WTC11 (cell line): ENCODE measurements around the gene OR51B5.

Experiments used
- CREB1 ChIP-seq: sonication (generic); formaldehyde crosslinking; IDR thresholded peaks from 2 replicates; pipeline ENCODE4 v1.8.0; 2023; ENCODE audit warnings: mild to moderate bottlenecking, missing genetic modification reagents
- FOXJ3 ChIP-seq: sonication (generic); formaldehyde crosslinking; IDR thresholded peaks from 2 replicates; pipeline ENCODE4 v1.9.0; 2021; ENCODE audit warnings: missing genetic modification reagents, mild to moderate bottlenecking, borderline replicate concordance
- IRF2 ChIP-seq: sonication (generic); formaldehyde crosslinking; IDR thresholded peaks from 2 replicates; pipeline ENCODE4 v1.8.0; 2022; ENCODE audit warnings: low read depth, missing genetic modification reagents, borderline replicate concordance
- NR1H2 ChIP-seq: sonication (generic); formaldehyde crosslinking; IDR thresholded peaks from 2 replicates; pipeline ENCODE4 v1.9.0; 2021; ENCODE audit warnings: mild to moderate bottlenecking, moderate library complexity, missing genetic modification reagents
- PRDM15 ChIP-seq: sonication (generic); formaldehyde crosslinking; IDR thresholded peaks from 2 replicates; pipeline ENCODE4 v1.8.0; 2022; ENCODE audit warnings: missing genetic modification reagents
- SMAD3 ChIP-seq: sonication (generic); formaldehyde crosslinking; IDR thresholded peaks from 2 replicates; pipeline ENCODE4 v1.8.0; 2022; ENCODE audit warnings: missing genetic modification reagents, mild to moderate bottlenecking, borderline replicate concordance
- SMAD4 ChIP-seq: sonication (generic); formaldehyde crosslinking; IDR thresholded peaks from 2 replicates; pipeline ENCODE4 v1.8.0; 2022; ENCODE audit warnings: mild to moderate bottlenecking, missing genetic modification reagents
- TCF7 ChIP-seq: sonication (generic); formaldehyde crosslinking; IDR thresholded peaks from 2 replicates; pipeline ENCODE4 v1.8.0; 2022; ENCODE audit warnings: mild to moderate bottlenecking, low read depth, missing genetic modification reagents, moderate library complexity
- USF2 ChIP-seq: sonication (generic); formaldehyde crosslinking; IDR thresholded peaks from 2 replicates; pipeline ENCODE4 v1.8.1; 2023; ENCODE audit warnings: mild to moderate bottlenecking, missing genetic modification reagents, moderate library complexity
- ZNF317 ChIP-seq: sonication (generic); formaldehyde crosslinking; IDR thresholded peaks from 2 replicates; pipeline ENCODE4 v1.8.1; 2023; ENCODE audit warnings: low read depth, mild to moderate bottlenecking, moderate library complexity, missing genetic modification reagents, borderline replicate concordance
- TF ChIP-seq, protein P1 (sequence below): fragments of 200-600 bp; IDR thresholded peaks from 2 replicates; pipeline ENCODE4 v1.8.0; 2022; ENCODE audit warnings: antibody characterized with exemption
- TF ChIP-seq, protein P2 (sequence below): sonication (generic); formaldehyde crosslinking; IDR thresholded peaks from 2 replicates; pipeline ENCODE4 v1.8.0; 2022; ENCODE audit warnings: mild to moderate bottlenecking, missing genetic modification reagents
- TF ChIP-seq, protein P3 (sequence below): sonication (generic); formaldehyde crosslinking; IDR thresholded peaks from 2 replicates; pipeline ENCODE4 v1.8.0; 2022; ENCODE audit warnings: mild to moderate bottlenecking, missing genetic modification reagents
- TF ChIP-seq, protein P4 (sequence below): sonication (generic); formaldehyde crosslinking; IDR thresholded peaks from 2 replicates; pipeline ENCODE4 v1.8.1; 2023; ENCODE audit warnings: mild to moderate bottlenecking, missing genetic modification reagents, borderline replicate concordance

DNA sequence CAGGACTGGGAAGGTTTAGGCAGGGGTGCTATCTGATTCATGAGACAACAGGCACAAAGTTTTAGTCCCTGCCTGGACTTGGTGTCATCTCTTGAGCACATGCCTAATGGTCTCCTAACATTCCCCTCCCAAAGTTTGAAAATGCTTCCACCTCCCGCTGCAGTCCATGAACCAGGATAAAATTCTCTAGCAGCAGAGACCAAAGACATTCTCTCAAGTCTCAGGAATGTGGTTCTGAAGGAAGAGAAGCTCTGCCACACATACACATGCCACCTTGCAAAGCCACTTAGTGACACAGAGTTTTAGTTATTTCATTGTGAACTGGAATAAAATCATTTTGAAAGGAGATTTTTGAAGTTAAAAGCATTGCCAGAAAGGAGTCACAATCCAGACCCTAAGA lies 23.5 kb upstream of the OR51B5 start:
- TF ChIP-seq, protein P1, sequence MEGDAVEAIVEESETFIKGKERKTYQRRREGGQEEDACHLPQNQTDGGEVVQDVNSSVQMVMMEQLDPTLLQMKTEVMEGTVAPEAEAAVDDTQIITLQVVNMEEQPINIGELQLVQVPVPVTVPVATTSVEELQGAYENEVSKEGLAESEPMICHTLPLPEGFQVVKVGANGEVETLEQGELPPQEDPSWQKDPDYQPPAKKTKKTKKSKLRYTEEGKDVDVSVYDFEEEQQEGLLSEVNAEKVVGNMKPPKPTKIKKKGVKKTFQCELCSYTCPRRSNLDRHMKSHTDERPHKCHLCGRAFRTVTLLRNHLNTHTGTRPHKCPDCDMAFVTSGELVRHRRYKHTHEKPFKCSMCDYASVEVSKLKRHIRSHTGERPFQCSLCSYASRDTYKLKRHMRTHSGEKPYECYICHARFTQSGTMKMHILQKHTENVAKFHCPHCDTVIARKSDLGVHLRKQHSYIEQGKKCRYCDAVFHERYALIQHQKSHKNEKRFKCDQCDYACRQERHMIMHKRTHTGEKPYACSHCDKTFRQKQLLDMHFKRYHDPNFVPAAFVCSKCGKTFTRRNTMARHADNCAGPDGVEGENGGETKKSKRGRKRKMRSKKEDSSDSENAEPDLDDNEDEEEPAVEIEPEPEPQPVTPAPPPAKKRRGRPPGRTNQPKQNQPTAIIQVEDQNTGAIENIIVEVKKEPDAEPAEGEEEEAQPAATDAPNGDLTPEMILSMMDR: no peak
- no peak for TF ChIP-seq ZNF317 (CRISPR knock-in tag)
- no peak for TF ChIP-seq TCF7
- no peak for TF ChIP-seq IRF2 (CRISPR knock-in tag)
- no peak for TF ChIP-seq SMAD3 (CRISPR knock-in tag)
- TF ChIP-seq, protein P2, sequence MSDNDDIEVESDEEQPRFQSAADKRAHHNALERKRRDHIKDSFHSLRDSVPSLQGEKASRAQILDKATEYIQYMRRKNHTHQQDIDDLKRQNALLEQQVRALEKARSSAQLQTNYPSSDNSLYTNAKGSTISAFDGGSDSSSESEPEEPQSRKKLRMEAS (CRISPR knock-in tag): no peak
- no peak for TF ChIP-seq CREB1 (CRISPR knock-in tag)
- TF ChIP-seq, protein P3, sequence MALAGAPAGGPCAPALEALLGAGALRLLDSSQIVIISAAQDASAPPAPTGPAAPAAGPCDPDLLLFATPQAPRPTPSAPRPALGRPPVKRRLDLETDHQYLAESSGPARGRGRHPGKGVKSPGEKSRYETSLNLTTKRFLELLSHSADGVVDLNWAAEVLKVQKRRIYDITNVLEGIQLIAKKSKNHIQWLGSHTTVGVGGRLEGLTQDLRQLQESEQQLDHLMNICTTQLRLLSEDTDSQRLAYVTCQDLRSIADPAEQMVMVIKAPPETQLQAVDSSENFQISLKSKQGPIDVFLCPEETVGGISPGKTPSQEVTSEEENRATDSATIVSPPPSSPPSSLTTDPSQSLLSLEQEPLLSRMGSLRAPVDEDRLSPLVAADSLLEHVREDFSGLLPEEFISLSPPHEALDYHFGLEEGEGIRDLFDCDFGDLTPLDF (CRISPR knock-in tag): no peak
- no peak for TF ChIP-seq FOXJ3 (CRISPR knock-in tag)
- TF ChIP-seq USF2 (CRISPR knock-in tag): no peak
- no peak for TF ChIP-seq PRDM15 (CRISPR knock-in tag)
- TF ChIP-seq SMAD4 (CRISPR knock-in tag): no peak
- no peak for TF ChIP-seq NR1H2 (CRISPR knock-in tag)
- TF ChIP-seq, protein P4, sequence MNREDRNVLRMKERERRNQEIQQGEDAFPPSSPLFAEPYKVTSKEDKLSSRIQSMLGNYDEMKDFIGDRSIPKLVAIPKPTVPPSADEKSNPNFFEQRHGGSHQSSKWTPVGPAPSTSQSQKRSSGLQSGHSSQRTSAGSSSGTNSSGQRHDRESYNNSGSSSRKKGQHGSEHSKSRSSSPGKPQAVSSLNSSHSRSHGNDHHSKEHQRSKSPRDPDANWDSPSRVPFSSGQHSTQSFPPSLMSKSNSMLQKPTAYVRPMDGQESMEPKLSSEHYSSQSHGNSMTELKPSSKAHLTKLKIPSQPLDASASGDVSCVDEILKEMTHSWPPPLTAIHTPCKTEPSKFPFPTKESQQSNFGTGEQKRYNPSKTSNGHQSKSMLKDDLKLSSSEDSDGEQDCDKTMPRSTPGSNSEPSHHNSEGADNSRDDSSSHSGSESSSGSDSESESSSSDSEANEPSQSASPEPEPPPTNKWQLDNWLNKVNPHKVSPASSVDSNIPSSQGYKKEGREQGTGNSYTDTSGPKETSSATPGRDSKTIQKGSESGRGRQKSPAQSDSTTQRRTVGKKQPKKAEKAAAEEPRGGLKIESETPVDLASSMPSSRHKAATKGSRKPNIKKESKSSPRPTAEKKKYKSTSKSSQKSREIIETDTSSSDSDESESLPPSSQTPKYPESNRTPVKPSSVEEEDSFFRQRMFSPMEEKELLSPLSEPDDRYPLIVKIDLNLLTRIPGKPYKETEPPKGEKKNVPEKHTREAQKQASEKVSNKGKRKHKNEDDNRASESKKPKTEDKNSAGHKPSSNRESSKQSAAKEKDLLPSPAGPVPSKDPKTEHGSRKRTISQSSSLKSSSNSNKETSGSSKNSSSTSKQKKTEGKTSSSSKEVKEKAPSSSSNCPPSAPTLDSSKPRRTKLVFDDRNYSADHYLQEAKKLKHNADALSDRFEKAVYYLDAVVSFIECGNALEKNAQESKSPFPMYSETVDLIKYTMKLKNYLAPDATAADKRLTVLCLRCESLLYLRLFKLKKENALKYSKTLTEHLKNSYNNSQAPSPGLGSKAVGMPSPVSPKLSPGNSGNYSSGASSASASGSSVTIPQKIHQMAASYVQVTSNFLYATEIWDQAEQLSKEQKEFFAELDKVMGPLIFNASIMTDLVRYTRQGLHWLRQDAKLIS (CRISPR knock-in tag): no peak
